ENCODE results near the gene PDIA2.
"Not testable (repeated sequence)": the region's sequence is repeated elsewhere in the genome, so short reads cannot be mapped to it uniquely, and the experiment has no call there.

Gene PDIA2

GRCh38 chr16:331181-331814, 48.3 kb downstream of the PDIA2 start:
- DNase-seq (ENCODE audit: low read depth) = not testable (repeated sequence)

- no peak for DNase-seq (ENCODE audit: low read depth)
Observed at GRCh38 chr16:333406-334094, 50.6 kb downstream of the PDIA2 start.

- not testable (repeated sequence) for DNase-seq (ENCODE audit: low read depth)
Observed at GRCh38 chr16:334164-334832, 51.3 kb downstream of the PDIA2 start.

- DNase-seq (ENCODE audit: low read depth) = not testable (repeated sequence)
Observed at GRCh38 chr16:334861-335632, 52.1 kb downstream of the PDIA2 start.

GRCh38 chr16:336269-336668, 53.3 kb downstream of the PDIA2 start:
- DNase-seq (ENCODE audit: low read depth) = no peak

Measured in stimulated activated CD8-positive, alpha-beta memory T cell treated with anti-CD3 and anti-CD28 coated beads, Interleukin-12 subunit alpha, Interleukin-12 subunit beta, amount 100 ng/mL, for 1 hour (primary cell).